Measurements from ENCODE around the gene PDLIM4.

PDLIM4 gene

GRCh38 chr5:132268769-132269551, 11.5 kb downstream of the PDLIM4 start:
- no peak for DNase-seq

DNA sequence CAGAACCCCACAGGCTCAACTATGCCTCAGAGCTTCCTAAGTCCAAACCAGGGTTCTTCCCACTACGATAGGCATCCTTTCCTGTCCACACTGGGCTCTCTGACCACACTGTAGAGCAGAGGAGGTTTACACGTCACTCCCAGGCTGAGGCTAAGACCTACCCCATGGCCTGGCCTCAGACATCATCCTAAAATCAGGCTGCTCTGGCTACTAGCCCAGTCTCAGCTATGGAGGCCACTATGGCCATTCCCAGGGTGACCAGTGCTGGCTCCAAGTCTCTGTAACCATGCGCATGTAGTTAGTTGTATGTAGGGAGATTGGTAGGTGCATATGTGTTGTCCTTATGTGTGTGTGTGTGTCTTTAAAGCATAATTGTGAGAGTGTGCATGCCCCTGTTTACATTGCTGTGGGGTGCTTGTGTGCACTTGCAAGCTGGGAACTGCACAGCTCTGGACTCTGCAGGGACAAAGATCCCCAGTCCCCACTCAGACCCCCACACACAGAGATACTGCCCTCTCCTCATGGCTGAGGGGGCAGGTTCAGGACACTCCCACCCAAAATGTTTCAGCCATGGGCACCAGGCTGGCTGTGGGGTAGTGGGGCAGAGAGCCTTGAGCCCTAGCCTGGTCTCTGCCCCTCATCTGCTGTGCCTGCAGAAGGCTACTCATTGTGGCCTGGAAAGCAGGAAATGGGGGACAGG, 12.3 kb downstream of the PDLIM4 start:
- no peak for DNase-seq

DNA sequence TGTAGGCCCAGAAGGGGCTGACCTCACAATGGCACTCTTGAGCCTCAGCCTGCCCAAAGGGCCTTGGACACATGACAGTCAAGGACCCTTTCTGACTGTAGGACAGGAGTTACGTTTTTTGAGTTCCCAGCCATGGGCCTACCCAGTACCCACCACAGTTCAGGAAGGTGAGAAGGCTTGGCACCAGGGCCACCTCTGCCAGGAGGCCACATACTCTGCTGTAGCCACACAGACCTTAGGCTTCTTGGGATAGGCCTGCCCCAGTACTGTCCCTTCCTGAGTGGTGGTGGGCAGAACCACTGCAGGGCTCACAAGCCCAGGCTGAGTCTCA, 12.8 kb downstream of the PDLIM4 start:
- DNase-seq = no peak

DNA sequence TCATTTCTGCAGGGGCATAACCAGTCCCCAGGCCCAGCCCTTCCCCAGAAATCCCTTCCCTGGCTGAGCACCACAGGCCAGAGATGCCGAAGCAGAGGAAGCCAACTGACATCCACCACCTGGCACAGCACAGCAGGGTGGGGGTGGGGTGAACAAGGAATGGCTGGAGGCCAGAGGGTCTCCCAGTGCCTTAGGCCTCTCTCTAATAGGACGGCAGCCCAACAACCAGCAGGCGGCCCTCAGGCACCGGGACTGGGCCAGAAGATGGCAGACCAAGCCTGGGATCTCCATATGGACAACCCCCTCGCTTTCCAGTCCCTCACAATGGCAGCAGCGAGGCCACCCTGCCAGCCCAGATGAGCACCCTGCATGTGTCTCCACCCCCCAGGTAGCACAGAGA, 13.2 kb downstream of the PDLIM4 start:
- no peak for DNase-seq

- no peak for DNase-seq
These were observed 14.1 kb downstream of the PDLIM4 start for GRCh38 chr5:132271251-132272246.

GRCh38 chr5:132272311-132273210, 15.1 kb downstream of the PDLIM4 start:
- peak; percentile 49 to 60 for DNase-seq

DNA sequence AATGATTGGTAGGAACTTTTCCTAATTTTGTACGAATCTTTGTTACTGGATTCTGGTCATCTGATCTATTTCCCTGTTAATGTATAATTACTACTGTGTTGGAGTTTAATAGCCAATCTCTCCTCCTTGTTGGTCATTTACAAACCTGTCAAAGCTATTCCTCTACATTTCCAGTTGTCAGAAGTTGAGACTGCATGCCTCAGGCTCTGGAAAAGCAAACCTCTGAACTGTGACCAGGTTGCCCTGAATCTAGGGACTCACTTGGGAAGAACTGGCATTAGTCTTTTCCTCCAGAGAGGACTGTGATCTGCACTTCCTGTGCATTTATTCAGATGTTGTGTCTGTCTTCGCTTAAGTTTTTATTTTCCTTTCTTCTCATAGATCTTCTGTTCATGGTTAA, 16.1 kb downstream of the PDLIM4 start:
- no peak for DNase-seq

- no peak for DNase-seq
These were observed 16.7 kb downstream of the PDLIM4 start for GRCh38 chr5:132274050-132274792.

GRCh38 chr5:132275367-132276220, 18.1 kb downstream of the PDLIM4 start:
- no peak for DNase-seq

DNA sequence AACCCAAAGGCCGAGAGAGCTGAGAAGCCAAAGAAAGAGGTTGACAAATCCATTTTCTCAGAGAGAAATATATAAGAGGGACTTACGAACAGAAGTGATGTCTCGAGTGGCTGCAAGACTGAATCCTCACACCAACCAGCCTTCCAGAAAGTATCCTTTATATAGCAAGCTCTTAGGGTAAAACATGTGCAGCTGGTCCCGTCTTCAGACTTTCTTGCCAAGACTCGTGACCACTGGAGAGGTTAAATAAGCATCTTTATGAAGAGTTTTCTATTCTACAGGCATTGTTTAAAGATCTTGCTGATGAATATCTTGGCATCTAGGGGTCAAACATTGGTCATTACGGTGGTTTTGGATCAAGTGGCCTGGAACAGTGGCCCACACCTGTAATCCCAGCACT, 19.8 kb downstream of the PDLIM4 start:
- no peak for DNase-seq

DNA sequence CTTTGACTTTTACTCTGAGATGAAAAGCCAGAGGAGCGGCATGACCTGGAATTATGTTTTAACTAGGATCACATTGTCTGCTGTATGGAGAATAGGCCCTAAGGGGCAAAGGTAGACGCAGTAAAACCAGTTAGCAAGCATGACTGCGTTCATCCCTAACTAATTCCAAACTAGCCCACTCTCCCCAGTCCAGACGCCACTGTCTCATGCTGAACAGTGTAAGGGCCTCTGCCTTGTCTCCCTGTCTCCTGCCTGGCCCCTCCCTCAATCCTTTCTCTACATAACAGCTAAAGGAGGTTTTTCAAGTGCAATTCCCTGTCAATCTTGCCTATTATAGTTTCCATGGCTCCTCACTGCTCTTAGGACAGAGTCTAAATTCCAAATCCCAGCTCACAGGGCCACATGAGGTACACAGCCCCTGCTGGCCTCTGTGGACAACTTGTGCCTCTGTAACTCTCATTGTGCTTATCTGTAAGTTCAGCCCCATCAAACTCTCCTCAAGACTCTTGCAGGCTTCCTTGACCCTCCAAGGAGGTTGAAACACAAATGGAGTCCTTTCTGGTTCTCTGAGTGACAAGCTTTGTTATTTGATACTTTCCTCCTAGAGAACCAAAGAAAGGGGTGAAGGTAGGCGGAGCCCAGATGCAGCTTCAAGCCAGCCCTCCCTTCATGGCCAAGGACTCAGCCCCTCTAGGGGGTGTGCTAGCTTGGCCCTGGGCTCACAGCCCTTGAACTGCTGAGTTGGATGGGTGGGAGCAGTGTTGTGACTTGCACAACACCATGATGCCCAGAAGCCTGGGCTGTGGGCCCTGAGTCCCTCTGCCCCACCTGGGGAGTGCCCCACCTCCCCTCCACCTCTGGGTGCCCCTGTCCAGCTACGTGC, 20.7 kb downstream of the PDLIM4 start:
- DNase-seq = no peak

DNA sequence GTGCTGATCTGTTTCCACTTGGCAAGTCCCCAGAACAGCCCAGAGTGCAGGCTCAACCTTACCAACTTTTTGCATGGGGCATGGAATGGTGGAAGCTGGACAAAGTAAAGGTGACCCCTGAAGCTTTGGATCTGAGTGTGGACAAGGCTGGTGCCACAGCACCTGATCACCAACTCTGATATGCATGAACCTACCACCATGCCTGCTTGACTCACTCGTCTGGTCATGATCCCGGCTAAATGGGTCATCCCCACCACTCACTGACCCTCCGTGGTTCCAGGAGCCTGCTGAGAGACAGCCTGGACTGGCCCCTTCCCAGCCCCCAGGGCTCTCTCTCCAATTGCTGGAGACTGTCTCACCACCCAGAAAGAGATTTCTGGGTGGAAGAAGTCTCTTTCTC, 22.3 kb downstream of the PDLIM4 start:
- DNase-seq = no peak

- no peak for DNase-seq
These were observed 23.1 kb downstream of the PDLIM4 start for GRCh38 chr5:132280371-132281240.

DNA sequence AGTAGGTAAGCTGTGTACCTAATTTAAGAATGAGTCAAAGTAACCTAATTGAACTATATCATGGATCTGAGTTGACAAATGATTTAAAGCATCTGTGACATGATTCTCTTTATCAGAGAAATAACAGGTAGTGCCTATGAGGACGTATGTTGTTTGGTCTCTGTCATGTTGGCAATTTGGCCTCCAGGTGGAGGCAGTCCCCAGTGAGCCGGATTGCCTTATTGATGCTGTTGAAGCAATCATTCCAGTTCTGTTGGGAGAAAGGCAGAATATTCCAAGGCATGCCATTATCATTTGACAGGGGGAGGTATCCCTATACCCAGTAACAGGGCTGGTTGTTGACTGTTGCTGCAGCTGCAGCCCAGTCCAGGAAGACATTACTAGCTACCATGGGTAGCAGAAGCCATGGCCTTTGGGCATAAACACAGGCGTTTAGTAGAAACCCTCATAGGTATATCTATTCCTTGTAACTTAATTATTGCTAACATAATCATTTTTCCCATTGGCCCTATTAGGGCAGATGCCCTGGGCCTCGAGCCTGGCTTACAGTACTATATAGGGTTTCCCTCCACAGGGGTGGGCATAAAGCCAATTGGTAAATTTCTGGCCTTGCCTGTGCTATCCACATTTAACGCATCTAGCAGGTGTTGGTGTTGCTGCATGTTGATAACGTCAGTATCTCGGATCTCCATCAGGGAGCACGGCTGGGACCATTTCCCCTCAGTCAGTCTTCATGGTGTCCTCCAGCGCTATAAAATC, 24.5 kb downstream of the PDLIM4 start:
- no peak for DNase-seq

- DNase-seq = peak; percentile 59 to 62
These were observed 26.0 kb downstream of the PDLIM4 start for GRCh38 chr5:132283423-132284043.

- DNase-seq = no peak
These were observed 31.6 kb downstream of the PDLIM4 start for GRCh38 chr5:132289097-132289496.

- DNase-seq = no peak
These were observed 33.5 kb downstream of the PDLIM4 start for GRCh38 chr5:132291026-132291425.
